ENCODE results near the gene ARHGEF16.

GRCh38 chr1:3473381-3473844 lies 18.9 kb downstream of the ARHGEF16 start:
- TF ChIP-seq POLR2A (IDR thresholded peaks at IDR 0.05), result no peak
- no peak for TF ChIP-seq CTCF (IDR thresholded peaks at IDR 0.05)

Measured in suprapubic skin (tissue), 3 donors.